Osteoblast (primary cell): ENCODE data around the gene NAT14. TPM values are rescaled to one million over a fixed set of nuclear protein-coding genes. Genes with fewer than 3 reads are reported as not detected.
A peak's percentile ranks its signal among the peaks of the same experiment; 100 is the strongest.

Experiments
- DNase-seq: peaks from one replicate; pipeline ENCODE4 v3.0.0; 2011; ENCODE audit warnings: low spot score, mixed read lengths; ENCODE audit not compliant: insufficient read length; ENCODE audit errors: missing footprints
- H2AFZ ChIP-seq: 2 replicates; pipeline ENCODE4 v1.6.0; 2011; ENCODE audit warnings: mild to moderate bottlenecking, low read length
- H3K27ac ChIP-seq: 2 replicates; pipeline ENCODE4 v1.5.1; 2011; ENCODE audit warnings: mild to moderate bottlenecking, low read depth, low read length, moderate library complexity
- H3K27me3 ChIP-seq: 2 replicates; pipeline ENCODE4 v1.6.0; 2012; ENCODE audit warnings: mild to moderate bottlenecking, control low read depth, inconsistent platforms, low read length, moderate library complexity; ENCODE audit not compliant: insufficient read depth
- H3K36me3 ChIP-seq: 2 replicates; pipeline ENCODE4 v1.5.1; 2011; ENCODE audit warnings: mild to moderate bottlenecking, low read length, control low read depth, moderate library complexity; ENCODE audit not compliant: insufficient read depth
- H3K4me1 ChIP-seq: 2 replicates; pipeline ENCODE4 v1.5.1; 2011; ENCODE audit warnings: mild to moderate bottlenecking, low read length, control low read depth, moderate library complexity; ENCODE audit not compliant: insufficient read depth
- H3K4me2 ChIP-seq: 2 replicates; pipeline ENCODE4 v1.6.0; 2011; ENCODE audit warnings: mild to moderate bottlenecking, low read length; ENCODE audit not compliant: insufficient read depth
- H3K4me3 ChIP-seq: fragments of 200-600 bp; sonication (generic); 3 replicates; pipeline ENCODE4 v1.5.1; 2012; ENCODE audit warnings: mild to moderate bottlenecking, low read length, inconsistent platforms; ENCODE audit not compliant: insufficient read depth
- H3K79me2 ChIP-seq: 2 replicates; pipeline ENCODE4 v1.6.0; 2012; ENCODE audit warnings: mild to moderate bottlenecking, low read length, control low read depth, inconsistent platforms; ENCODE audit not compliant: insufficient read depth
- H3K9me3 ChIP-seq: 2 replicates; pipeline ENCODE4 v1.5.1; 2011; ENCODE audit warnings: low read depth, low read length, control low read depth
- H4K20me1 ChIP-seq: 2 replicates; pipeline ENCODE4 v1.6.0; 2012; ENCODE audit warnings: mild to moderate bottlenecking, low read length, control low read depth; ENCODE audit not compliant: insufficient read depth
- total RNA-seq: library from RNA; depleted of rRNA; stranded (reverse); fragments of >200 nt; gene quantifications from 2 replicates; pipeline ENCODE4 v1.2.3, GENCODE V29; 2012
- TF ChIP-seq, protein P1 (sequence below): IDR thresholded peaks from 2 replicates; pipeline ENCODE4 v1.5.1; 2011; ENCODE audit warnings: mild to moderate bottlenecking, low read depth, low read length, moderate library complexity; ENCODE audit errors: extremely low read depth

NAT14 gene
- total RNA-seq, 1 donor, result 11.2 TPM

DNA sequence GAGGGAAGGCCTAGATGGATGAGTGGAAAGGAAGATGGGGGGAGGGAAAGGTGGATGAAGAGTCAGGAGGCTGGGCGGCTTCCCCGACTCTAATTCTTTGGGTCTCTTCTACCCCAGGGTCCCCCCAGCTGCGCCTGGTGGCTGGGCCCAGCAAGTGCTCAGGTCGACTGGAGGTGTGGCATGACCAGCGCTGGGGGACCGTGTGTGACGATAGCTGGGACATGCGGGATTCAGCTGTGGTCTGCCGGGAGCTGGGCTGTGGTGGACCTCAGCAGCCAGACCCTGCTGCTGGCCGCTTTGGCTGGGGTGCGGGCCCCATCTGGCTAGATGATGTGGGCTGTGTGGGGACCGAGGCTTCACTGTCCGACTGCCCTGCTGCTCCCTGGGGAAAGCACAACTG lies 12.8 kb downstream of the NAT14 start:
- no peak overlapping the region for H3K4me2 ChIP-seq

DNA sequence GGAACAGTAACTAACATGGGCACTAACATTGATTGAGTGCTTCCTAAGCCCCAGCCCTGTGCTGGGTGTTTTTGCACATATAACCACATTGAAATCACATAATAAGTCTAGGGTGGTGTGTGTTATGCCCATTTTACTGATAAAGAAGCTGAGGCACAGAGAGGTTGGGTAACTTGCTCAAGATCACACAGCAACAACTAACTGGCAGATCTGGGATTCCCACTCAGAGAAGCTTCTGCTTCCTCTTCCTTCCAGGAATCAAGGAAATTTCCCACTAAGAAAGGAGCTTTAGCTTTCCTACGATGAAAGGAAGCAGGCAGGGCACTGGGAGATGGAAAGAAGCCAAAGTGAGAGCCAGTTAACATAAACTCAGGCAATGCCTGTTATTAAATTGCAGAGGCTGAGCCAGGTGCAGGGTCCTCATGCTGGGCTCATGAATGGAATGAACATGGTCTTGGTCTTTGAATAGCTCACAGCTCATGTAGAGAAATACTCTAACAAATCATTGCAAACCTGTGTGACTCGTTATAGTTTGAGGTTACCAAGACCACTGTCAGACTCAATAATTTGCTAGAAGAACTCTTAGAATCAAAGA lies 13.4 kb downstream of the NAT14 start:
- no peak overlapping the region for H3K4me2 ChIP-seq
- H4K20me1 ChIP-seq, result no peaks in the 10 kb centered on the region
- peaks cover 57% of the 10 kb centered on the region for H3K36me3 ChIP-seq
- H3K9me3 ChIP-seq, result no peaks in the 10 kb centered on the region
- no peak overlapping the region for H3K4me3 ChIP-seq
- H3K27ac ChIP-seq, result no peak overlapping the region
- DNase-seq, result peak; percentile 35
- H3K27me3 ChIP-seq, result no peaks in the 10 kb centered on the region
- H2AFZ ChIP-seq, result no peak overlapping the region
- peaks cover 18% of the 10 kb centered on the region for H3K4me1 ChIP-seq
- TF ChIP-seq, protein P1, sequence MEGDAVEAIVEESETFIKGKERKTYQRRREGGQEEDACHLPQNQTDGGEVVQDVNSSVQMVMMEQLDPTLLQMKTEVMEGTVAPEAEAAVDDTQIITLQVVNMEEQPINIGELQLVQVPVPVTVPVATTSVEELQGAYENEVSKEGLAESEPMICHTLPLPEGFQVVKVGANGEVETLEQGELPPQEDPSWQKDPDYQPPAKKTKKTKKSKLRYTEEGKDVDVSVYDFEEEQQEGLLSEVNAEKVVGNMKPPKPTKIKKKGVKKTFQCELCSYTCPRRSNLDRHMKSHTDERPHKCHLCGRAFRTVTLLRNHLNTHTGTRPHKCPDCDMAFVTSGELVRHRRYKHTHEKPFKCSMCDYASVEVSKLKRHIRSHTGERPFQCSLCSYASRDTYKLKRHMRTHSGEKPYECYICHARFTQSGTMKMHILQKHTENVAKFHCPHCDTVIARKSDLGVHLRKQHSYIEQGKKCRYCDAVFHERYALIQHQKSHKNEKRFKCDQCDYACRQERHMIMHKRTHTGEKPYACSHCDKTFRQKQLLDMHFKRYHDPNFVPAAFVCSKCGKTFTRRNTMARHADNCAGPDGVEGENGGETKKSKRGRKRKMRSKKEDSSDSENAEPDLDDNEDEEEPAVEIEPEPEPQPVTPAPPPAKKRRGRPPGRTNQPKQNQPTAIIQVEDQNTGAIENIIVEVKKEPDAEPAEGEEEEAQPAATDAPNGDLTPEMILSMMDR, result no peak
- H3K79me2 ChIP-seq, result peaks cover 7% of the 10 kb centered on the region

More for the DNA sequence above, 12.8 kb downstream of the NAT14 start:
- H3K27me3 ChIP-seq, result no peaks in the 10 kb centered on the region
- peaks cover 7% of the 10 kb centered on the region for H3K79me2 ChIP-seq
- no peak overlapping the region for H3K4me3 ChIP-seq
- no peak overlapping the region for H2AFZ ChIP-seq
- peaks cover 24% of the 10 kb centered on the region for H3K4me1 ChIP-seq
- peaks cover 57% of the 10 kb centered on the region for H3K36me3 ChIP-seq
- no peaks in the 10 kb centered on the region for H3K9me3 ChIP-seq
- TF ChIP-seq, protein P1, result no peak
- H3K27ac ChIP-seq, result no peak overlapping the region
- peak; percentile 9 for DNase-seq
- H4K20me1 ChIP-seq, result no peaks in the 10 kb centered on the region

DNA sequence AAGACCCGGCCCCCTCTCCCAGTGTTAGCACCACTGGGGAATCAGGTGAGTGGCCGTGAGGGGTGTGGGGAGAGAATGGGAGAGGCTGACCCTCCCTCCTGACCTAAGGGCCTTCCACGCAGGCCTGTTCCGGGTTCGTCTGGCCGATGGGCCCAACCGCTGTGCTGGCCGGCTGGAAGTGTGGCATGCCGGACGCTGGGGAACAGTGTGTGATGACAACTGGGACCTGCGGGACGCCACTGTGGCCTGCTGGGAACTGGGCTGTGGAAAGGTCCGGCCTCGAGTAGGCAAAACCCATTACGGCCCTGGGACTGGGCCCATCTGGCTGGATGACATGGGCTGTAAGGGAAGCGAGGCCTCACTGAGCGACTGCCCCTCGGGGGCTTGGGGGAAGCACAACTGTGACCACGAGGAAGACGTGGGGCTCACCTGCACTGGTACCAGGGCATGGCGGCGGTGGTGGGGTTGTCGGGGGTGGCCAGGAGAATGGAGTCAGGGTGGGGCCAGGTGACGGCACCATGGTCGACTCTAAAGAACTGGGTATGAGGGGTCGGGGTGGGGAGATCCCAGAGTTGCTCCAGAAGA lies 15.5 kb downstream of the NAT14 start:
- H3K4me2 ChIP-seq, result no peak overlapping the region
- no peaks in the 10 kb centered on the region for H3K9me3 ChIP-seq
- TF ChIP-seq, protein P1, result no peak
- H3K36me3 ChIP-seq, result peaks cover 60% of the 10 kb centered on the region
- H4K20me1 ChIP-seq, result no peaks in the 10 kb centered on the region
- no peak overlapping the region for H2AFZ ChIP-seq
- DNase-seq, result peak; percentile 59
- H3K4me3 ChIP-seq, result no peak overlapping the region
- H3K4me1 ChIP-seq, result peaks cover 2% of the 10 kb centered on the region
- no peaks in the 10 kb centered on the region for H3K27me3 ChIP-seq
- peaks cover 4% of the 10 kb centered on the region for H3K79me2 ChIP-seq
- H3K27ac ChIP-seq, result no peak overlapping the region

DNA sequence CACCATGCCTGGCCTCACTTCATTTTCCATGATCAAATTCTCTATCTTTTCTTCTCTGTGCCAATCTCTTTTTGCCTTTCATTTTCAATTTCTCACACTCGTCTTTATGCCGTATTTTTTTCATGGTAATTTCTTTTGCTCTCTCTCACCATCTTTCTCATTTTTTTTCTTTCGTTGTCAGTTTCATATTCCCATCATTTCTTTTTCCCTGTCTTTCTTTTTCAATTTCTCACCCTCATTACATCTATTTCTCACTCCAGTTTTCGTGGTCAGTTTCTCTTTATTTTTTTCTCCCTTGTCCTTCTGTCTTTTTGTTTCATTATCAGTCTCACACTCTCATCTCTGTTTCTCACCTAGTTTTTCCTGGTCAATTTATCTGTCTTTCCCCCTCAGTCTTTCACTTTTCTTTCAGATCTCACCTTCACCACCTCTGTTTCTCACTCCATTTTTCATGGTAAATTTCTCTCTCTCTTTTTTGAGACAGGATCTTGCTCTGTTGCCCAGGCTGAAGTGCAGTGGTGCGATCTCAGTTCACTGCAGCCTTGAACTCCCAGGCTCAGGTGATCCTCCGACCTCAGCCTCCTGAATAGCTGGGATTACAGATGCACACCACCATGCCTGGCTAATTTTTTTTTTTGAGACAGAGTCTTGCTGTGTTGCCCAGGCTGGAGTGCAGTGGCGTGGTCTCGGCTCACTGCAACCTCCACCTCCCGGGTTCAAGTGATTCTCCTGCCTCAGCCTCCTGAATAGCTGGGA lies 17.4 kb downstream of the NAT14 start:
- peak; percentile 39 for DNase-seq
- Histone ChIP-seq H3K79me2 (no peaks in the 10 kb centered on the region), H3K36me3 (peaks cover 44% of the 10 kb centered on the region), H3K4me3 (no peak overlapping the region), H3K4me2 (no peak overlapping the region), H3K4me1 (no peaks in the 10 kb centered on the region), H3K27me3 (no peaks in the 10 kb centered on the region), H4K20me1 (no peaks in the 10 kb centered on the region), H3K9me3 (no peaks in the 10 kb centered on the region), H3K27ac (no peak overlapping the region), H2AFZ (no peak overlapping the region)
- TF ChIP-seq, protein P1, result no peak
